ENCODE data around the gene VPS35.

The VPS35 gene

GRCh38 chr16:46729326-46729995, 40.5 kb upstream of the VPS35 start:
- DNase-seq (ENCODE audit: insufficient read length, low spot score): no peak
- no peak for FAIRE-seq
- no peak for TF ChIP-seq TAF1 (IDR thresholded peaks at IDR 0.05; ENCODE audit: low read depth, low read length)
- TF ChIP-seq SPI1 (IDR thresholded peaks at IDR 0.05; ENCODE audit: low read depth, low read length): no peak

GRCh38 chr16:46728806-46729205, 39.8 kb upstream of the VPS35 start:
- TF ChIP-seq PAX5 (IDR thresholded peaks at IDR 0.05; ENCODE audit: insufficient read depth, low read length, severe bottlenecking) (no peak), POLR2A (IDR thresholded peaks at IDR 0.05; ENCODE audit: low read depth, low read length) (no peak), POU2F2 (IDR thresholded peaks at IDR 0.05; ENCODE audit: low read depth, low read length) (no peak), POLR2AphosphoS5 (IDR thresholded peaks at IDR 0.05; ENCODE audit: low read depth, low read length) (no peak)
- DNase-seq (ENCODE audit: insufficient read length, low spot score) (no peak), FAIRE-seq (no peak)

GRCh38 chr16:46727630-46728029, 38.7 kb upstream of the VPS35 start:
- no peak for TF ChIP-seq POLR2AphosphoS5 (IDR thresholded peaks at IDR 0.05; ENCODE audit: low read depth, low read length)
- DNase-seq (ENCODE audit: insufficient read length, low spot score): no peak

GRCh38 chr16:46727184-46727583, 38.2 kb upstream of the VPS35 start:
- TF ChIP-seq TAF1 (IDR thresholded peaks at IDR 0.05; ENCODE audit: low read depth, low read length) (no peak), POLR2AphosphoS5 (IDR thresholded peaks at IDR 0.05; ENCODE audit: low read depth, low read length) (no peak), SPI1 (IDR thresholded peaks at IDR 0.05; ENCODE audit: low read depth, low read length) (no peak), PAX5 (IDR thresholded peaks at IDR 0.05; ENCODE audit: insufficient read depth, low read length, severe bottlenecking) (no peak), POLR2A (IDR thresholded peaks at IDR 0.05; ENCODE audit: low read depth, low read length) (no peak), POU2F2 (IDR thresholded peaks at IDR 0.05; ENCODE audit: low read depth, low read length) (no peak)
- FAIRE-seq: no peak
- no peak for DNase-seq (ENCODE audit: insufficient read length, low spot score)

More at GRCh38 chr16:46727630-46728029, 38.7 kb upstream of the VPS35 start:
- FAIRE-seq: no peak

GRCh38 chr16:46721885-46722284, 32.9 kb upstream of the VPS35 start:
- DNase-seq (ENCODE audit: insufficient read length, low spot score) (no peak), FAIRE-seq (no peak)
- TF ChIP-seq POLR2AphosphoS5 (IDR thresholded peaks at IDR 0.05; ENCODE audit: low read depth, low read length) (no peak), PAX5 (IDR thresholded peaks at IDR 0.05; ENCODE audit: insufficient read depth, low read length, severe bottlenecking) (no peak), TAF1 (IDR thresholded peaks at IDR 0.05; ENCODE audit: low read depth, low read length) (no peak), SPI1 (IDR thresholded peaks at IDR 0.05; ENCODE audit: low read depth, low read length) (no peak), POU2F2 (IDR thresholded peaks at IDR 0.05; ENCODE audit: low read depth, low read length) (no peak), POLR2A (IDR thresholded peaks at IDR 0.05; ENCODE audit: low read depth, low read length) (no peak)

- DNase-seq (ENCODE audit: insufficient read length, low spot score): no peak
- TF ChIP-seq SPI1 (IDR thresholded peaks at IDR 0.05; ENCODE audit: low read depth, low read length) (no peak), POU2F2 (IDR thresholded peaks at IDR 0.05; ENCODE audit: low read depth, low read length) (no peak), PAX5 (IDR thresholded peaks at IDR 0.05; ENCODE audit: insufficient read depth, low read length, severe bottlenecking) (no peak), TAF1 (IDR thresholded peaks at IDR 0.05; ENCODE audit: low read depth, low read length) (no peak), POLR2A (IDR thresholded peaks at IDR 0.05; ENCODE audit: low read depth, low read length) (no peak)
- FAIRE-seq: no peak
Observed at GRCh38 chr16:46720619-46721018, 31.6 kb upstream of the VPS35 start.

GRCh38 chr16:46719528-46719927, 30.6 kb upstream of the VPS35 start:
- TF ChIP-seq SPI1 (IDR thresholded peaks at IDR 0.05; ENCODE audit: low read depth, low read length): no peak
- no peak for TF ChIP-seq PAX5 (IDR thresholded peaks at IDR 0.05; ENCODE audit: insufficient read depth, low read length, severe bottlenecking)
- TF ChIP-seq TAF1 (IDR thresholded peaks at IDR 0.05; ENCODE audit: low read depth, low read length): no peak
- TF ChIP-seq POLR2AphosphoS5 (IDR thresholded peaks at IDR 0.05; ENCODE audit: low read depth, low read length): no peak
- no peak for DNase-seq (ENCODE audit: insufficient read length, low spot score)
- peak; percentile 35 for FAIRE-seq

- no peak for FAIRE-seq
- TF ChIP-seq TAF1 (IDR thresholded peaks at IDR 0.05; ENCODE audit: low read depth, low read length): no peak
- no peak for TF ChIP-seq SPI1 (IDR thresholded peaks at IDR 0.05; ENCODE audit: low read depth, low read length)
- TF ChIP-seq POLR2AphosphoS5 (IDR thresholded peaks at IDR 0.05; ENCODE audit: low read depth, low read length): no peak
- TF ChIP-seq PAX5 (IDR thresholded peaks at IDR 0.05; ENCODE audit: insufficient read depth, low read length, severe bottlenecking): no peak
- TF ChIP-seq POU2F2 (IDR thresholded peaks at IDR 0.05; ENCODE audit: low read depth, low read length): no peak
- TF ChIP-seq POLR2A (IDR thresholded peaks at IDR 0.05; ENCODE audit: low read depth, low read length): no peak
- no peak for DNase-seq (ENCODE audit: insufficient read length, low spot score)
Observed at GRCh38 chr16:46718214-46718613, 29.2 kb upstream of the VPS35 start.

- no peak for TF ChIP-seq POU2F2 (IDR thresholded peaks at IDR 0.05; ENCODE audit: low read depth, low read length)
- TF ChIP-seq SPI1 (IDR thresholded peaks at IDR 0.05; ENCODE audit: low read depth, low read length): no peak
- TF ChIP-seq POLR2A (IDR thresholded peaks at IDR 0.05; ENCODE audit: low read depth, low read length): no peak
- TF ChIP-seq TAF1 (IDR thresholded peaks at IDR 0.05; ENCODE audit: low read depth, low read length): no peak
- no peak for TF ChIP-seq PAX5 (IDR thresholded peaks at IDR 0.05; ENCODE audit: insufficient read depth, low read length, severe bottlenecking)
- TF ChIP-seq POLR2AphosphoS5 (IDR thresholded peaks at IDR 0.05; ENCODE audit: low read depth, low read length): no peak
- FAIRE-seq (no peak), DNase-seq (ENCODE audit: insufficient read length, low spot score) (no peak)
Observed at GRCh38 chr16:46717692-46718091, 28.7 kb upstream of the VPS35 start.

GRCh38 chr16:46715769-46716305, 26.9 kb upstream of the VPS35 start:
- TF ChIP-seq POLR2AphosphoS5 (IDR thresholded peaks at IDR 0.05; ENCODE audit: low read depth, low read length): no peak
- TF ChIP-seq PAX5 (IDR thresholded peaks at IDR 0.05; ENCODE audit: insufficient read depth, low read length, severe bottlenecking): no peak
- no peak for TF ChIP-seq SPI1 (IDR thresholded peaks at IDR 0.05; ENCODE audit: low read depth, low read length)
- no peak for TF ChIP-seq POU2F2 (IDR thresholded peaks at IDR 0.05; ENCODE audit: low read depth, low read length)
- no peak for TF ChIP-seq POLR2A (IDR thresholded peaks at IDR 0.05; ENCODE audit: low read depth, low read length)
- no peak for TF ChIP-seq TAF1 (IDR thresholded peaks at IDR 0.05; ENCODE audit: low read depth, low read length)
- peak; percentile 5 for FAIRE-seq
- no peak for DNase-seq (ENCODE audit: insufficient read length, low spot score)
